HG03469 (cell line): ENCODE data around the gene SNORC.
"Not testable (repeated sequence)": the region's sequence is repeated elsewhere in the genome, so short reads cannot be mapped to it uniquely, and the experiment has no call there.

Experiments
- ATAC-seq: cut with Tn5 transposase; IDR thresholded peaks from one replicate; pipeline ENCODE4 v1.9.1; 2021; ENCODE audit warnings: mild to moderate bottlenecking, moderate library complexity, moderate number of reproducible peaks; ENCODE audit not compliant: unreplicated experiment

SNORC gene

GRCh38 chr2:232894746-232895145 lies 24.7 kb downstream of the SNORC start:
- ATAC-seq: no peak

- no peak for ATAC-seq
Measured at GRCh38 chr2:232896111-232896510, 26.0 kb downstream of the SNORC start.

- ATAC-seq: no peak
Measured at GRCh38 chr2:232896720-232897597, 26.9 kb downstream of the SNORC start.

DNA sequence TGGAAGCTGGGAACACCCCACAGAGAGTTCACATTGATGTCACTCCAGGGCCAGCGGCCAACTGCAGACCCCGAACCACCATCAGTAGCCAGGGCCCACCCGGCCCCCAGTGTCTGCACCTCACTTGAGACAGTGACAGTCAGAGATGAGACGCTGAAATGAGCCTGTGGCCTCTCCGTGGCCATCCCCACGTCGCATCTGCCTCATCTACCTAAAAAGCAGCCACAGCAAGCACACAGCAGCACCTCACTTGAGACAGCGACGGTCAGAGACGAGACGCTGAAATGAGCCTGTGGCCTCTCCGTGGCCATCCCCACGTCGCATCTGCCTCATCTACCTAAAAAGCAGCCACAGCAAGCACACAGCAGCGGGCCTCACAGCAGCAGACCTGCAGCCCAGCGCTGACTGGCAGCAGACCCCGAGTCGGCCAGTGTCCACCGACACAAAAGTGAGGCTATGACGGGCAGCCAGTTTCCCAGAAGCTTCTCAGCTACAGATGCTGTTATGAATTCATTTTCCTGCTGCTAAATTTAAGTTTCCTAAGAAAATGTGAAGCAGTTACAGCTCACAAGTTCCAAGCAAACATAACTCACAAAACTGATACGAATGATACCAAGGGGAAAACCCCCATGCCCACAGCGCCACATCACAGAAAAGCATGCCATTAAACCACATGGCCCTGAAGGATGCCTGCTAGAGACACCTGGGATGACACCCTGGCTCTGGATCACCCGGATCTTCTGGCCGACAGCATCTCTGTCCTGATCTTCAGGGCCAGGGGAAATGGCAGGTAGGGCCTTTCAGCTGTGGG lies 27.7 kb downstream of the SNORC start:
- no peak for ATAC-seq

DNA sequence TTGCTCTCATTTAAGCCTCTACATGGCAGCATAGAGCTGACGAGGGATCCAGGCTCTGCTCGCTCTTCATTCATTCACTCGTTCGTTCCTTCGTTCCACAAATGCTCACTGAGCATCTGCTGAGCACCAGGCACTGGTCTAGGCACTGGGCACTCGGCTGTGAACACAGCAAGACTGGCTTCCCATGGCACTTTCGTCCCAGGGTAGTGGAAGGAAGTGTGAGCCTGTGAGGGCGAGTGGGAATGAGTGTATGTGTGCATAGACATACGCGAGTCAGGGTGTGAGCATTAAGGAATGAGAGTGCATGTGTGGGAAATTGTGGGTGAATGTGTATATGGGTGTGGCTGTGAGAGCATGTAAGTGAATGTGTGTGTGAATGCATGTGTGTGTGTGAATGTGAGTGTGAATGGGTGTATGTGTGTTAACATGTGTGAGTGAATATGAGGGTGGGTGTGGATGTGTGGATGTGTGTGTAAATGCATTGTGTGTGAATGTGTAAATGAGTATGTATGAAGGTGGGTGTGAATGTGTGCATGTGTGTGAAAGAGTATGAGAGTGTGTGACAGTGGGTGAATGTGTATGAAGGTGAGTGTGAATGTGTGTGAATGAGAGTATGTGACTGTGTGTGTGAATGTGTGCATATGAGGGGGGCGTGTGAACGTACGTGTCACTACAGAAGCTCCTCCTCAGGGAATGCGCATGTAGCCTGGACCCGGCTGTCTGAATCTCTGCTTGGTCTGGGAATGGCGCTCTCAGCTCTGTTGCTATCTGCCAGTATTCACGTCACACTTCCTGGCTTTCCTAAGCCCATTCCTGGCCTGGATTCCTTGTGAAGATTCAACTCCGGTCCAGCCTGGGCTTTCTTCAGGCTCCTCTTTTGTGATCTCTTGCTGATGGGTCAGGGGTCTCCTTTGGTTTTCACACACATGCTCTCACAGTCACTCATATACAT lies 28.8 kb downstream of the SNORC start:
- no peak for ATAC-seq

DNA sequence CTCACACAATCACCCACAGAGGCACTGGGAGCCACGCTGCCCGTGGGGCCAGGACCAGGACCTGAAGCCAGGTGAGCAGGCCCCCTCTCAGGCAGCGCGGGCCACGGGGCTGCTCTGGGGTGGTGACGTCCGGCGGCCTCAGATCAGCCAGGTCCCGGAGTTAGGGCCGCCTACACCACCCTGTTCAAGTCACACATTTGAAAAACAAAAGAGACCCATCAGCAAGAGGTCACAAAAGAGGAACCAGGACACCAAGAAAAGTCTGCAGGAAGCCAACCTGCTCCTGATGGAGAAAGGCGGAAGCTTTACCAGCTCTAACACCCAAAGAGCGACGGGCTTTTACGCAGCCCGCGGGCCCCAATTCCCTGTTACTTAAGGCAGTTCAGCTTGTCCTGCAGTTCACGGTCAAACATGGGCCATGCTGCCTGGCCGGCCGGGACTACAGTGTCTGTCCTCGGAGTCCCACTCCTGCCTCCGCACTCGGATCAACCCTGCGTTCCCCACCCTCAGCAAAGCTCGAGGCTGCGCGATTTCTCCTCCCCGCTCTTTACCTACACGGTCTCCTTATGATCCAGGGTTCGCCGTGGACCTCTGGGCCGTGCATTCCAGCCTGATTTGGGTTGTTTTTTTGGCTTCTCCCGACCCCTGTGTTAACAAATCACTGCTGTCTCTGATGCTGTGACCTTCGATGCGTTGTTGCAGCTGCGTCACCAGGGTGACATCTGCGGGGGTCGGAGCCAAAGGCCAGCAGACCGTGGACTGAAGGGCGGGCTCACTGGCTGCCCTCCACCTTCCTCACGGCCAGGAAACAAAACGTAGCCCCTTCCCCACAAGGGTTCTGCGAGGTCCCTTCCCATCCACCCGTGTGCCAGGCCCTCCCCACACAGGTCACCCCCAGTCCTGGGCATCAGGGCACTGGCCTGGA lies 31.0 kb downstream of the SNORC start:
- no peak for ATAC-seq

- no peak for ATAC-seq
Measured at GRCh38 chr2:232901736-232902578, 31.9 kb downstream of the SNORC start.

- ATAC-seq: no peak
Measured at GRCh38 chr2:232903989-232904388, 33.9 kb downstream of the SNORC start.

GRCh38 chr2:232906867-232907717 lies 37.0 kb downstream of the SNORC start:
- not testable (repeated sequence) for ATAC-seq

GRCh38 chr2:232907718-232908085 lies 37.6 kb downstream of the SNORC start:
- ATAC-seq: not testable (repeated sequence)

DNA sequence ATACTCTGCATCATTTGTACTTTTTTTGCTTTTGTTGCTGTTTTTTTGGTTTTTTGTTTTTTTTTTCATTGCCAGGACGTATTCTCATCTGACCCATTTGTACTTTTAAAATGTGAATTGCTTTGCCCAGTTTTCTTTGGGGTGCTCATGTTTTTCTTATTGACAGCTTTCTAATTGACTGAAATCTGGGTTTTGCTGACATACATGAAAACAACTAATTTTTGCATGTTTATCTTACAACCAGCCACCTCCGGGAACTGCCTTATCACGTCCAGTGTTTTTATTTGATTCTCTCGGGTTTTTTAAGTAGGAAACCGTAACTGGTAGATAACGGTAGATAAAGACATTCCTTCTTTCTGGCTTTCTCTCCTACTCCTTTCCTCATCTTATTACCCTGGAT lies 38.6 kb downstream of the SNORC start:
- ATAC-seq: no peak

GRCh38 chr2:232910376-232910775 lies 40.3 kb downstream of the SNORC start:
- ATAC-seq: no peak

DNA sequence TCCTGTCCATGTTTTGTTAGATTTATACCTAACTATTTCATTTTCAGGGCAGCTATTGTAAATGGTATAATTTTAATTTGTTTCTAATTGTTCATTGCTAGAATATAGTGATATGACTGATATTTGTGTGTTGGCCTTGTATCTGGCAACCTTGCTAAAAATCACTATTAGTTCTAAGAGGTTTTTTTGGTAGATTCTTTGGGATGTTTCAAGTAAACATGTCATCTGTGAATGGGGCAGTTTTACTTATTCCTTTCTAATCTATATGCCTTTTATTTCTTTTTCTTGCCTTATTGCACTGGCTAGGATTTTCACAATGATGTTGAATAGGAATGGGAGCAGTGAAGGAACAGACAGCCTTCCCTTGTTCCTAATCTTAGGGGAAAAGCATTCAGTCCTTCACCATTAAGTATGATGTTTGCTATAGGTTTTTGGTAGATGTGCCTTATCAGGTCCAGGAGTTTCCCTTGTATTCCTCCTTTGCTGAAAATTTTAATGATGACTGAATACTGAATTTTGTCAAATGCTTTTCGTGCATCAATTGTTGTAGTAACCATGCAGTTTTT lies 41.7 kb downstream of the SNORC start:
- ATAC-seq: no peak

DNA sequence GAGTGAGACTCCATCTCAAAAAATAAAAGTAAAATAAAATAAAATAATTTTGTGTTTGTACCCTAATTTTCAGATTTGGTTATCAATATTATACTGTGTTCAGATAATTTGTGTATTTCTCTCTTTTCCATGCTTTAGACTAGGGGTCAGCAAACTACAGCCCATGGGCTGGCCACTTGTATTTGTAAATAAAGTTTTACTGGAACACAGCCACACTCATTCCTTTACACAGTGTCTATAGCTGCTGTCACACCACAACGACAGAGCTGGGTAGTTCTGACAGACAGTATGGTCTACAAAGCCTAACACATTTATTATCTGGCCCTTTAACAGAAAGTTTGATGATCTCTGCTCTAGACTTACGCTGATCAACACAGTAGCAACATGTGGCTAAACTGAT lies 43.8 kb downstream of the SNORC start:
- ATAC-seq: no peak

- ATAC-seq: no peak
Measured at GRCh38 chr2:232919141-232919540, 49.1 kb downstream of the SNORC start.

DNA sequence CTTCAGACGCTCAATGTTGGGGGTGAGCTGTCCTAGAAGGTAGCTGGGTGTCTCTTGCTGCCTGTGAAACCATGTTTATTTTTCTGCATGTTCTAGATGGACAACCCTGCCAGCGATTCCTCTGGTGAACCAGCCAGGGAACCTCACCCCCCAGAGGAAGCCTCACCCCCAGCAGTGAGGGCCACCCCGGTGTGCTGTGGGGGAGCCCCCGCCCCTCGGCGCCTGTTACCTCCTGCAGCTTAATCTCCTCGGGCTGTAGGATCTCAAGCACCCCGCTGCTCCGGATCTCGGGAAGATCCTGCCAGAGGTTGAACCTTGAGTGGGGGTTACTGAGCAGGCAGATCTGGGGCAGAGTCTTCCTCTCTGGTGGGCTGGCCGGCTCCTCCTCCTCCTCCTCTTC lies 50.0 kb downstream of the SNORC start:
- ATAC-seq: no peak

DNA sequence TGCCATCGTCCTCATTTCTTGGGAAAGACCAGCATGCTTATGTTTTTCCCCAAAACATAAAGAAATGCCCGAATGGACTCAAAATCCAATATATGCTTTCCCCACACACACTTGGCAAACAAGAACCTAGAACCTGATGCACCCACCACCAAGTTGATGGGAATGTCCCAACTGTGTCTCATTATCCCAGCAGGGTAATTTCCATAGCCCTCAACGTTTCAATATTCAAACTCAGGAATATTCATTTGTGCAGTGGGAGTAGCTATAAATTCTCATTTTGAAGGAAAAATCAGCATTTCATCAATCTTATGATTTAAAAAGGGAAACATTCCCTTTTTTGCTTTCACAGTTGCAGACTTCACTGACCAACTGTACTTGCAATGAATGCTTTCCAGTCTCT lies 50.7 kb downstream of the SNORC start:
- ATAC-seq: no peak

DNA sequence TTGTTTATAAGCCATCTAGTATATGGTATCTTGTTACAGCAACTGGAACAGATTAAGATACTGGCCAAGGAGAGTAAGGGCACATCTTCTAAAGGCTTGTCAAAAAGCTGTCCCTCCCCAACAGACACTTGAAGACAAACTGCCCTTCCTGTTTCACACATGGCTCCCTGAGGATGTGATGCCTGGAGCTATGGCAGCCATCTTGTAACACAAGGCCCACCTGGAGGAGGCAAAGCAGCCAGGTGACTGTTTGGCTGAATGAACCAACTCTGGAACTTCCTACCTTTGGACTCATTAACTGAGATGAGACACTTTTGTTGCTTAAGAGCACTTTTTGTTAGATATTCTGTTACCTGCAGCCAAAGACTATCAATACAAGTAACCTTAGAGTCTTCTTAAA lies 54.4 kb downstream of the SNORC start:
- ATAC-seq: no peak
